ENCODE measurements around the gene GNAL.

DNA sequence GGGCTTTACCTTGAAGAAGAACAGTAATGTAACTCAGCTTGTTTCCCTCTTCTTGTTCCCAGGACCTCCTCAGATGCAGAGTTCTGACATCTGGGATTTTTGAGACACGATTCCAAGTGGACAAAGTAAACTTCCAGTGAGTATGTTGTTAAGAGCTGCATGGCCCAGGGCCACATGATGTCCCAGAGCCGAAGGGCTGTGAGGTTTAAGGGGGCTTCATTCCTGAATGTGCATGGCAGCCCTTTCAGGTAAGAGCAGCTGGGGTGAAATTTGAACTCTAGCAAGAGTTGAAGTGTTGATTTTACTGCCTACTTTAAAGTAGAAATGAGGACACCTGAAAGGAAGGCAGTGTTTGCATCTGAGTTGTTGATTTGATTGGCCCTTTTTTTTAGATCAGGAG, 175.4 kb downstream of the GNAL start:
- TF ChIP-seq, protein P1, sequence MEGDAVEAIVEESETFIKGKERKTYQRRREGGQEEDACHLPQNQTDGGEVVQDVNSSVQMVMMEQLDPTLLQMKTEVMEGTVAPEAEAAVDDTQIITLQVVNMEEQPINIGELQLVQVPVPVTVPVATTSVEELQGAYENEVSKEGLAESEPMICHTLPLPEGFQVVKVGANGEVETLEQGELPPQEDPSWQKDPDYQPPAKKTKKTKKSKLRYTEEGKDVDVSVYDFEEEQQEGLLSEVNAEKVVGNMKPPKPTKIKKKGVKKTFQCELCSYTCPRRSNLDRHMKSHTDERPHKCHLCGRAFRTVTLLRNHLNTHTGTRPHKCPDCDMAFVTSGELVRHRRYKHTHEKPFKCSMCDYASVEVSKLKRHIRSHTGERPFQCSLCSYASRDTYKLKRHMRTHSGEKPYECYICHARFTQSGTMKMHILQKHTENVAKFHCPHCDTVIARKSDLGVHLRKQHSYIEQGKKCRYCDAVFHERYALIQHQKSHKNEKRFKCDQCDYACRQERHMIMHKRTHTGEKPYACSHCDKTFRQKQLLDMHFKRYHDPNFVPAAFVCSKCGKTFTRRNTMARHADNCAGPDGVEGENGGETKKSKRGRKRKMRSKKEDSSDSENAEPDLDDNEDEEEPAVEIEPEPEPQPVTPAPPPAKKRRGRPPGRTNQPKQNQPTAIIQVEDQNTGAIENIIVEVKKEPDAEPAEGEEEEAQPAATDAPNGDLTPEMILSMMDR (IDR thresholded peaks at IDR 0.05): no peak
- TF ChIP-seq POLR2A (IDR thresholded peaks at IDR 0.05): no peak

Data from body of pancreas (tissue), 4 donors.